ENCODE data around the gene MCF2L2. TPM values are rescaled to one million over a fixed set of nuclear protein-coding genes. Genes with fewer than 3 reads are reported as not detected.
"Not testable (repeated sequence)": the region's sequence is repeated elsewhere in the genome, so short reads cannot be mapped to it uniquely, and the experiment has no call there.

The MCF2L2 gene
- total and polyA plus RNA-seq, 11 donors: 0.12 to 1.4 (median 0.23) TPM; not detected in 1

GRCh38 chr3:183473969-183474368 lies 45.5 kb upstream of the MCF2L2 start:
- WGBS, 4 donors: 59 to 73% (median 72%) methylated on average over 2 of the region's 2 CpGs
- H3K4me1 ChIP-seq: peaks cover 0 to 16% (median 7%) of the 10 kb centered on the region in 12 donors
- DNase-seq (no peak), ATAC-seq (no peak)
- no peaks in the 10 kb centered on the region for H3K36me3 ChIP-seq
- no peaks in the 10 kb centered on the region for H3K27me3 ChIP-seq
- no peaks in the 10 kb centered on the region for H3K9me3 ChIP-seq
- H3K4me3 ChIP-seq: no peak overlapping the region
- H3K27ac ChIP-seq: peak overlapping the region in 1 of 12 donors; percentile 8
- intact Hi-C loops (cut with DNase I): loop anchor here in 4 of 10 donors (2.0 to 10.0 kb wide), 6 partner anchors 79 to 411 kb away; partner anchors contain the start of genes KLHL6 (in 1 of the 4) and PARL (in 1 of the 4)
- no peak for TF ChIP-seq POLR2A (IDR thresholded peaks at IDR 0.05)
- no peak for TF ChIP-seq CTCF (IDR thresholded peaks at IDR 0.05)

GRCh38 chr3:183472155-183472554 lies 43.7 kb upstream of the MCF2L2 start:
- H3K9me3 ChIP-seq: no peaks in the 10 kb centered on the region
- intact Hi-C loops (cut with DNase I): loop anchor here in 4 of 10 donors (5.0 to 10.0 kb wide), 5 partner anchors 83 to 413 kb away; partner anchors contain the start of genes KLHL6 (in 1 of the 4) and PARL (in 1 of the 4)
- H3K27ac ChIP-seq: no peak overlapping the region
- ATAC-seq (no peak), DNase-seq (no peak)
- H3K27me3 ChIP-seq: no peaks in the 10 kb centered on the region
- 64 to 73% (median 69%) methylated on average over 6 of the region's 6 CpGs for WGBS, 4 donors
- H3K4me3 ChIP-seq: no peak overlapping the region
- H3K36me3 ChIP-seq: no peaks in the 10 kb centered on the region
- peaks cover 0 to 19% (median 6%) of the 10 kb centered on the region in 12 donors for H3K4me1 ChIP-seq
- no peak for TF ChIP-seq CTCF (IDR thresholded peaks at IDR 0.05)
- TF ChIP-seq POLR2A (IDR thresholded peaks at IDR 0.05): no peak

- peak in 1 of 4 donors; percentile 27 for ATAC-seq
- H3K9me3 ChIP-seq: no peaks in the 10 kb centered on the region
- H3K4me3 ChIP-seq: no peak overlapping the region
- peaks cover 0 to 10% (median 0%) of the 10 kb centered on the region in 12 donors for H3K4me1 ChIP-seq
- DNase-seq: no peak
- H3K36me3 ChIP-seq: no peaks in the 10 kb centered on the region
- WGBS, 4 donors: 76 to 89% (median 81%) methylated on average over 1 of the region's 1 CpG
- no peak for TF ChIP-seq POLR2A (IDR thresholded peaks at IDR 0.05)
- no peak for TF ChIP-seq CTCF (IDR thresholded peaks at IDR 0.05)
- H3K27me3 ChIP-seq: no peaks in the 10 kb centered on the region
- H3K27ac ChIP-seq: no peak overlapping the region
- intact Hi-C loops (cut with DNase I): loop anchor here in 6 of 10 donors (2.0 to 10.0 kb wide), 4 partner anchors 94 to 299 kb away; no protein-coding TSS in a partner anchor
Measured at GRCh38 chr3:183468424-183468823, 40.0 kb upstream of the MCF2L2 start.

- no peak for ATAC-seq
Measured at GRCh38 chr3:183466575-183466974, 38.2 kb upstream of the MCF2L2 start.

GRCh38 chr3:183465710-183466109 lies 37.3 kb upstream of the MCF2L2 start:
- H3K27me3 ChIP-seq, H3K4me1 ChIP-seq, H3K27ac ChIP-seq, H3K36me3 ChIP-seq, H3K4me3 ChIP-seq, DNase-seq, H3K9me3 ChIP-seq, ATAC-seq: not testable (repeated sequence)
- whole genome bisulfite sequencing, 4 donors: 83 to 90% (median 84%) methylated on average over 13 of the region's 13 CpGs
- intact Hi-C loops (cut with DNase I): loop anchor here in 3 of 10 donors (5.0 to 10.0 kb wide), 3 partner anchors 97 to 302 kb away; no protein-coding TSS in a partner anchor

More at GRCh38 chr3:183466575-183466974, 38.2 kb upstream of the MCF2L2 start:
- Histone ChIP-seq H3K9me3 (no peaks in the 10 kb centered on the region), H3K27me3 (no peaks in the 10 kb centered on the region), H3K36me3 (no peaks in the 10 kb centered on the region), H3K27ac (no peak overlapping the region), H3K4me3 (no peak overlapping the region), H3K4me1 (peaks cover 0 to 10% (median 0%) of the 10 kb centered on the region in 12 donors)
- TF ChIP-seq CTCF (IDR thresholded peaks at IDR 0.05): no peak
- TF ChIP-seq POLR2A (IDR thresholded peaks at IDR 0.05): no peak
- DNase-seq: no peak
- WGBS, 4 donors: 82 to 92% (median 85%) methylated on average over 3 of the region's 3 CpGs
- intact Hi-C loops (cut with DNase I): loop anchor here in 3 of 10 donors (5.0 to 10.0 kb wide), 3 partner anchors 96 to 301 kb away; no protein-coding TSS in a partner anchor
